Measurements from ENCODE around the gene AMIGO1.
A peak's percentile ranks its signal among the peaks of the same experiment; 100 is the strongest.

AMIGO1 gene

DNA sequence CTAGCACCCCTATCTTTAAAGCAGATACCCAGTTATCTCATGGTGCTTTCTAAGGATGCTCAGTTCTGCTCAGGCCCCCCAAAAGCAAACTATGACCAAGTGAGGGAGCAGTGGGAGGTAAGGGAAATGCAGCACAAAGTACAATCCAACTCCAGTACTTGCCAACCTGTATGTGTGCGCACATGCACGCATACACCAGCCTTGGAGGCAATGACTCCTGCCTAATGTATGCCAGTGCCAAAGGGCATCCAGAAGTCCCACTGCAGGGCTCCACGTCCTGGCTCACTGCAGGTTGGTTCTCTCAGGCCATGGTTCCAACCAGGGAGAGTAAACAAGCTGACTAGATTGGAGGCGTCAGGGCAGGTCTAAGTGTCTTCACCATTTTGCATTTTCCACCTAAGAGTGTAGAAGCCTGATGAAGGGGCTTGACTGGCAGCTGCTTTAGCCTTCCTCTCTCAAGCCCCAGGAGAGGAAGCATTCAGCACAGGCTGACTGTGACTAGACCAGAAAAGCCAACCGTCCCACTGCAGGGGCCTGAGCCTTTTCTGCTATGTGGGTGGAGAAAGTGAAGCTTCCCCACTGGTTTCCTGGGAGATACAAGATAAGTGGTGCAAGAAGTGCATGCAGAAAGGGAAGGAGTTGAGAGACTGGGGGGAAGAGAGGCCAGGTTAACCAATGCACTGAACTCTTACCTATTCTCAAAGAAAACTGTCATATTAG lies 7.7 kb downstream of the AMIGO1 start:
- DNase-seq, result no peak

DNA sequence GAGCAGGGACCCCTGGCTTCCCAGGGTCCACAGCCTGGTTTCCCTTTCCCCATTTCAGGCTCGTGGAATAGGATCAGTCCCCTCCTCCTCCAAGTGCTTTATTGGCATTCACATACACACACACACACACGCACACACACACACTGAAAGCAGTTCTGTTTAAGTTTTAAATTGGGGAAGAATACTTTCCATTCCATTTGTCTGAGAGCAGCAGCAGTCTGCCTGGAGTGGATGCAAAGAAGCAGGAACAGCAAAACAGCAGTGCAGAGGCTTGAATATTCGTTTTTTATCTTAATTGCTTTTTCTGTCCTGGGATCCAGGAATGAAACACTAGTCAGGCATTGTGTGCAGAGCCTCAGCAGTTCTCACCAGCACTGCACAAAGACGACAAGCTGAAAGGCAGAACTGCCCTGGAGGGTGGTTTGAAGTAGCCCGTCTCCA lies 8.6 kb downstream of the AMIGO1 start:
- no peak for DNase-seq

DNA sequence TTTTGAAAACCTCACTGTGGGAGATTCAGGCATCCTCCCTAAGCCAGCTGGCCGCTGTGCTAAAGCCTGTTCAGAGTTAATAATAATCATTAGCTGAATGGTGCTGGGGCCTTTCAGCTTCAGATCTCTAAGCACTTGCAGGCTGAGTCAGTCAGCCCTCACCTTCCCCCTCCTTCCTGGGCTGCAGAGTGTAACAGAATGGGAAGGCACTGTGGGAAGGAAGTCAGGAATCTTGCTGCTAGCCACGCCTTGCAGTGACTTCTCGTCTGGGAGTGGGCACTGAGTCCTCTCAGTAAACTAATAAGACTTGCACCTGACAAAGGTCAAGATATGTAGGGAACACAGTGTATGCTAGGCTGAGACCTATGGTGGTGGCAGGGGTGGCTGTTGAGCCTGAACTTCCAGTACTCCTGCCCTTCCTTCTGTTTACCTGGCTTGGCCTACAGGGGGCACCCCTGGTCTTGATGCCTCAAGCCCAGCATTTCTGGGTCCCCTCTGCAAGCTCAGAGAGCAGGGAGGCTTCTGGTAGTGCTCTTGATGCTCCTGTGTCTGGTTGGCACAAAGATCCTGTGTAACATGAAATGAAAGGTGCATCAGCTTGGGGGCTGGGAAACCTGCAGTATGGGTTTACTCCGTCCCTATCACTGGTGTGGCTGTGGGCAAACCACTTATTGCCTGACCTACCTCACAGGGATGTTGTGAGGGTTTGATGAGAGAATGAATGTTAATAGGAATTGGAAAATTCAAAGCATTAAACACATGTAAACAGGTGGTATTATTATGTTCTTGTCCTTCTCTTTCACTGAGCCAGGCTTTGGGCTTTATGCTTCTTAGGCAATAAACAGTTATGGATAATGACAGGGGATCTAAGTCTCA lies 9.6 kb downstream of the AMIGO1 start:
- DNase-seq, result peak; percentile 51 to 56

DNA sequence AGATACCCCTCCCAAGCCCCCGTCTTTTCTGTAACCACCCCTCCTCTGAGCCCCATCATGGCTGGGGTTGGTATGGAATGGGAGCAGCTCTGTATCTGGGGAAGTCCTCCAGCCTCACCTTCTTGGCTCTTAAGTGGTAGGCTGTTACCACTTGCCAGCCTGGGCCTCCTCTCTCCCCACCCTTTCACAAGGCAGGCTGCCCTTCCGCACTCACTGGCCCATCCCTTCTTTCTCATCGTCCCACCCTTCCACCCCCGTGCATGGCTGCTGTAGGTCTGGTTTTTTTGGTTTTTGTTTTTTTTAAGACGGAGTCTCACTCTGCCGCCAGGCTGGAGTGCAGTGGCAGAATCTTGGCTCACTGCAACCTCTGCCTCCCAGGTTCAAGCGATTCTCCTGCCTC lies 10.4 kb downstream of the AMIGO1 start:
- DNase-seq, result no peak

DNA sequence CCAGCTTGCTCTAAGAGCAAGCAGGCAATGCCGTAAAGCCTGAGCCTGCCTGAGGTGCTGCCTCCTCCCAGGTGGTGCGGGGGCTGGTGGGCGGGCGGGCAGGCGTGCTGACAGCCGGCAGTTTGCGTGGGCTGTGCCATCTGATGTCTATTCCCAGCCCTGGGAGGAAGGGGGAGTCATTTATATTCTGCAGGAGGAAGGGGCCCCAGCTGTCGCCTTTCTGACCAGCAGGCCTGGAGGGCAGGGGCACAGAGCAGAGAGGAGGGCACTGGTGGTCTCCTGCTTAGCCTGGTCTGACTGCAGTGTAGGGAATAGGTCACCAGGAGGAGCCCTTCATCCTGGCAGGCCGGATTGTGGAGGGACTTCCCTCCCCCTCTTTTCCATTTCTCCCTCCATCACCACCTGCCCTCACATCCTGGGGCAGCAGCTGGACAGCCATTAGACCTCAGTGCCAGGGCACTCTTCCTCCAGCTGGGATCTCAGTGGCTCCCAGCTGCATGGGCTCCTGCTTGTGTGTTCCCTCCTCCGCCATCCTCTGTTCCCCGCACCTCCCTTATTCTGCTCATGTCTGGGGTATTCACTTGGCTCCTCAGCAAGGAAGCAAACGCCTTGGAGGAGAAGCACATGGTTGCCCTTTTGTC lies 11.2 kb downstream of the AMIGO1 start:
- DNase-seq, result peak; percentile 46 to 60

DNA sequence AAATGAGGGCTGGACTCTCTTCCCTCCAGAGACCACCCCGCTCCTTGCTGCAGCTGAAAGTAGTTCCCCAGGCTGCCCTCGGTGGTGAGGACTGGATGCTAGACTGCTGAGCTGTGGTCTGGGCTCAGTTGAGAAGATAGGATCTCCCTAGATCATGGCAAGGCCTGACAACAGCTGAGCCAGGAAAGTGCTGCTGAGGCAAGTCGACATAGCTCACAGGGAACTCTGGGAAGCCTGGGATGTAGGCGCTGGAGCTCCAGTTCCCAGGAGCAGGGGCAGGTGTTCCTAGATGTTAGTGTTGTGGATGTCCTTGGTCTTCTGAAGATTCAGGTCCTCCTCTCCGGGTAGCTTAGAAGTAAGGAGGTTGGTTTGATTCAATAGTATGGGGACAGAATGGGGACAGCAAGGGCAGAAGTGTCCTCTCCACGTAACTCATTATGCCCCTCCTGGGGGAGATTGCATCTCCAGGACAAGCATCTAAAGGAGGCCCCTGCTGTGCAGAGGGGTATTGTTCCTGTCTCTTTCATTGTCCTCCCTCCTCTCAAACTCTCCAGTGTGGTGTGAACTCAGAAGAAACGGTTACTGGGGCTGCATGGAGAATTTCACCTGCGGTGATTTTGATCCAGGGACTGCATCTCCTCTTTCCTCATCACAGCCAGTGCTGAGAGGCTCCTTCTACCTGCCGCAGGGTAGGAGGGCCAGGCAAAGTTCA lies 11.9 kb downstream of the AMIGO1 start:
- no peak for DNase-seq

DNA sequence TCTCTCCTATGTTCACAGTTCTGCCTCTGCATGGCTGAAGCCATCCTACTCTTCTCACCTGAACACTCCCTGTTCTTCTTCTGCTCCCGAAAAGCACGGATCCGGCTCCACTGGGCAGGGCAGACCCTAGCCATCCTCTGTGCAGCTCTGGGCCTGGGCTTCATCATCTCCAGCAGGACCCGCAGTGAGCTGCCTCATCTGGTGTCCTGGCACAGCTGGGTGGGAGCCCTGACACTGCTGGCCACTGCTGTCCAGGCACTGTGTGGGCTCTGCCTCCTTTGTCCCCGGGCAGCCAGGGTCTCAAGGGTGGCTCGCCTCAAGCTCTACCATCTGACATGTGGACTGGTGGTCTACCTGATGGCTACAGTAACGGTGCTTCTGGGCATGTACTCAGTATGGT lies 13.8 kb downstream of the AMIGO1 start:
- no peak for DNase-seq

DNA sequence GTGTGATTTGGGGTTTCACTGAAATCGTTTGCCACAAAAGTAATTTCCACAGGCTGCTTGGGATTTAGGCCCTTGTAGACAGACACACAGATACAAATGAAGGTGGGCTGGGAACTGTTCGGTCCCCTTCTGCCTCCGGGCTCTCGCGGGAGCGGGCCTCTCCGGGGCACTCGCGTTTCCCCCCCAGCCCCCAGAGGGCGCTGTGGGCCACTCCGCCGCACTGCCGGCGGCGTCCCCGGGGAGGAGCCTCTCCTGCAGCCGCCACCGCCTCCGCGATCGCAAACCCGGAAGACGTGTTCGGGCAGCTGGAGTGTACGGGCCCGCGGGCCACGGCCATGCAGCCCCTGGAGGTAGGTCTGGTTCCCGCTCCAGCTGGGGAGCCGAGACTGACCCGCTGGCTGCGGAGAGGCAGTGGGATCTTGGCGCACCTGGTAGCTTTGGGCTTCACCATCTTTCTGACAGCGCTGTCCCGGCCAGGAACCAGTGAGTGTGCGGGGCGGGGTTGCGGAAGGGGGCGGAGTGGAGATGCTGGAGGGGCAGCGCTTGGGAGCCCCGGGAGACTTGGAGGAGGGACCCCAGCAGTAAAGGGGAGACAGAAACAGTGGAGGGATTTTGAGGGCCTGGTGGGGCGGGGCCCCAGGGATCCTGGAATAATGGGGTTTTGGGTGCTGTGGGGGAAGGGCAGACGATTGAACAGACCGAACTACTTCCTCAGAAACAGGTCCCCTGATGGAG lies 15.6 kb downstream of the AMIGO1 start, which contains the start of gene CYB561D1:
Gene CYB561D1 (plus strand): TSS at position 290 of the 735 bp plus-strand sequence. CDS start 46 bp downstream, at position 336.
- peak; percentile 88 to 89 for DNase-seq

DNA sequence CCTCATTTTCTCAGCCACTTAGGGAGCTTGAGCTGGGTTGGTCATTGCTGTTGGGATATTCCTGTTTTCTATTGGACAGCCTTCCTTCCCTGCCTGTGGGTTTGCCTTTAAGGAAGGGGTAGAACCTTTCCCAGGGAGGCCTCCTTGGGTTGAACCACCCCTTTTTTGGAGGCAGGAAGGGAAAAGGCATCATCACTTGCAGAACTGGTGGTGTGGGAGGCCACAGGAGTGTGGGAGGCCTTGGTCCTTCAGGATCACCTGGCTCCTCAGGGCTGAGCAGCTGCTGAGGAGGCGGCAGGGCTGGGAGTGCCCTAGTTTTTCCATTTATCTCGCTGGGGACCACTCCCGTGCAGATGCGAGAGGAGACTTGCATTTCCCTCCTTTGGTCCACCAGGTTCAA lies 16.3 kb downstream of the AMIGO1 start:
- DNase-seq, result no peak

DNA sequence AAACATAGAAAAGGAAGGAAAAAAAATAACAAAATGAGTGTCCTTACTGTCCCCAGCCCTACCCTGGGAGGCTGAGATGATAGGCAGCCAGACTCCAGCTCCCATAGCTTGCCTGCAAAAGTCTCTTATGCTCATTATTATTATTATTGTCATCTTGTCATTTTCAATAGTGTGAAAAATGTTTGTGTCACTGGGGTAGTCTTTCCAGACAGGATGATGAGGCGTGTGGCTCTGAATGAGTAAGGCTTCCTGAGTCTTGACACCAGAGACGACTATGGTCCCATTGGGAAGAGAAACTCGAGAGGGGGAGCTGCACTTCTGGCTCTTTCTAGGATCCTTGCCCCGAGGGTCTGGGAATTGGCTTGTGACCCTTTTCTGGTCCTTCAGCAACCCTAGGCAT lies 16.7 kb downstream of the AMIGO1 start:
- DNase-seq, result no peak

DNA sequence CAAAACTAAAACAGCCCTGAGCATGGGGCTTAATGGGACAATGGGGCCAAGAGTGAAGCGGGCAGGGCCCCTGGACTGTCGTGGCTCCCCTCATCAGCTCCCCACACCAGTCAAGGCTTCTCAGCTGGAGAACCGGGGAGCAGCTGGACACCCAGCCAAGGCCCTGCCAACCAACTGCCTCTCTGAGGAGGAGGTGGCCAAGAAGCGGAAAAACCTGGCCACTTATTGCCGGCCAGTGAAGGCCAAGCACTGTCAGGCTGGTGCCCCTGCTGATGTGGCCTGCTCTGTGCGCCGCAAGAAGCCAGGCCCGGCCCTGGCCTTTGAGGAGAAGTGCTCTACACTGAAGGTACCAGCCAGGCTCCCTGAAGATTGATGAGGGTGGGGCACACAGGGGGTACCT lies 18.2 kb downstream of the AMIGO1 start:
- DNase-seq, result no peak

DNA sequence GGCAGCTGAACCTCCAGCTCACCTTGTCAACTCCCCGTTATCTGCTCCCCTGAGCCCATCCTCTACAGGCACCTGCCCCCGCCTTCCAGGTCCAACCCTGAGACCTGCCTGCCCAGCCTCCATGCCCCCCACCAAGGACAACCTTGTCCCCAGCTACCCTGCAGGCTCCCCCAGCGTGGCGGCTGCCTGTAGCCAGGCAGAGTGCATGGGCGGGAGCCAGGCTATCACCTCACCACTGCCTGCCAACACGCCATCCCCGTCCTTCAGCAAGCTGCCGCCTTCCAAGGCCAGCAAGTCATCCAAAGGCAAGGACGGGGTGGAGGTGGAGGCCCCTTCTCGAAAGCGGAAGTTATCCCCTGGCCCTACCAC lies 18.6 kb downstream of the AMIGO1 start:
- DNase-seq, result no peak

DNA sequence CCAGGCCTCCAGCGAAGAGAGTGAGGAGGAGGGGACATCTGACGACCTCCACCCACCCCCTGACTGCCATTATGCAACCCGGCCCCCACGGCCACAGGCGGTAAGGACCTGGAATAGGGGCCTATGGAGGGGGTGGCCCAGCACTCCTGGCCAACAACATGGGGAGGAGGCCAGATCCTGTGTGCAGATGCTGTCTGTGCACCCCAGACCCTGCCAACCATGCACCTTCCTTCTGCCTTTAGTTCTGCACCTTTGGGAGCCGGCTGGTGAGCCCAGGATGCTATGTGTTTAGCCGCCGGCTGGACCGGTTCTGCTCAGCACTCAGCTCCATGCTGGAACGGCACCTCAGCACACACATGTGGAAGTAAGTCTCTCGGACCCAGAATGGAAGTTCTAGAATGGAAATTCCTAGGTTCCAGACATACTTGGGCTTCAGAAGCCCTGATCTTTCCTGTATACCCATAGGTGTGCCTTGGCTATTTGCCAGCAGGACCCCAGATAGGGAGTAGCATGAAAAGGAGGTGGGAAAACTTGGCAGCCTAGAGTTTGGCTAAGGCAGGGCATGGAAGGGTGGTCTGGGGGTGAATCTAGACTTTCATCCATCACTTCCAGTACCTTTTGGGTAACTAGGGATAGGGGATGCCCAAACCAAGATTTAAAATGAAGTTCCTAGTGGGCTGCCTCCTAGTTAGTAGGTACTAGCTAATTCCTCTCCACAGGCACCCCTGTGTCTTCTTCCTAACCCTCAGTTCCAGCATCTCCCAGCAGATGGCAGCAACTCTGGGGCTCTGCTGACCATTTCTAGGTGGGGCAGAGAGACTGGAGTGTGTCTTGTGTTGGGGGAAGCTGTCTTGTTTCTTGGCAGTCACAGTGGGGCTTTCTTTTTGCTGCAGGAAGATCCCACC lies 19.2 kb downstream of the AMIGO1 start:
- peak; percentile 64 to 81 for DNase-seq

DNA sequence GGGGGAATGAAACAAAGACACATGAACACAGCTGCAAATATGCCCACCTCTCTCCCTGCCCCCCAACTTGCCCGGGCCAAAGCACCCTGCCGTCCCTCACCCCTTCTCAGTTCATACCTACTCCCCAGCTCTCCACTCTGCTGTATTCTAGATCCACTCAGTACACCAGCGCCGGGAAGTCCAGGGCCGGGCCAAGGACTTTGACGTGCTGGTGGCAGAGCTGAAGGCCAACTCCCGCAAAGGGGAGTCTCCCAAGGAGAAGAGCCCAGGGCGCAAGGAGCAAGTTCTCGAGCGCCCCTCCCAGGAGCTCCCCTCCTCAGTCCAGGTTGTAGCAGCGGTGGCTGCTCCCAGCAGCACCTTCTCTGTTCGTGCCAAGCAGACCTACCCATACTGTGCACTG lies 20.8 kb downstream of the AMIGO1 start:
- no peak for DNase-seq

DNA sequence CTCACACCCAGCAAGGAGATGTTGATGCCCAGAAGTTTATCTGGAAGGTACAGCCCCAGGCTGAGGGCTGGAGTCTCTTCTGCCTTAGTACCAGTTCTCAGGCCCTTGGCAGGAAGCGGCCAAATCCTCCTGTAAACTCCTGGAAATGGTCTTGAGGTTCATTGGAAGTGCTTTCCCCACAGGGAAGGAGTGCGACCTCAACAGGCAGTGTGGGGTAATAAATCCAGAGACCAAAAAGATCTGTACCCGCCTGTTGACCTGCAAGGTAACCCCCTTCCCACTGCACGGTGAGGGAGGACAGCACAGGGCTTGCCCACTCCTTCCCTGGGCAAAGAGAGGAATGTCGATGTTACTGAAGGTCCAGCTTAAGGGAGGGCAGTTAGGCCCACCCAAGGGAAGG lies 21.3 kb downstream of the AMIGO1 start:
- DNase-seq, result no peak

DNA sequence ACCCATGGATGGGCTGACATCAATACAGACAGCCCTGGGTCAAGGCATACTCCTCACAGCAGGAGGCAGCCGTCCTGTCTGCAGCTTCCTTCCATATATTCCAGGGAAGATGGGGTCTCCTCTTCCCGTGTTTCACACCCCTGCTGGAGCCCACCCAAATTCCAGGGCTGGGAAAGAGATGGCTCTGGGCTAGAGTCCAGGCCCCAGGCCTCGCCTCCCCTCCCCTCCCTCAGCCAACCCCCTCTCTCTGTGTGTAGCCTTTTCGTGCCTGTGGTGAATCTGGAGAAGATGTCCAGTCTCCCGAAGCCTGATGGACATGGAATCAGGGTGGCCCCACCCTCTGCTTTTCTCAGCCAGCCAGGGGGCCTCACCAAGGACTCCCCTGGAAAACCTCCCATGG lies 22.3 kb downstream of the AMIGO1 start:
- DNase-seq, result no peak

DNA sequence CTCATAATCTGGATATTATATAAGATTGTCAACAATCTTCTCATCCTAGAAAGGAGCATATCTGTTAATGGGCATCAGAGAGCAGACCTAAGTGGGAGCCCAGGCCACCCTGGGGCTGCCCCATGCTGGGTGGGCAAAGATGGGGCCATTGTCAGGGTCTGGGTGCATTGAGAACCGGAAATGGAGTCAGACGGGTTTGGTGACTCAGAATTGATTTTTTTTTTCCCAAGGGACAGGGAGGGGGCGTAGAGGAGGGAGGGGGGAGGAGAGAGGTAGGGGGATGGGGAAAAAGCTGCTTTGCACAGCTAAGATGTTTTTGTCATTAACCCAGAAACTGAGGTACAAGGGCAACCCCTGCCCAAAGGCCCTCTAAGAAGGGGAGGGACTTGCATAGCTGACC lies 24.5 kb downstream of the AMIGO1 start:
- DNase-seq, result no peak

DNA sequence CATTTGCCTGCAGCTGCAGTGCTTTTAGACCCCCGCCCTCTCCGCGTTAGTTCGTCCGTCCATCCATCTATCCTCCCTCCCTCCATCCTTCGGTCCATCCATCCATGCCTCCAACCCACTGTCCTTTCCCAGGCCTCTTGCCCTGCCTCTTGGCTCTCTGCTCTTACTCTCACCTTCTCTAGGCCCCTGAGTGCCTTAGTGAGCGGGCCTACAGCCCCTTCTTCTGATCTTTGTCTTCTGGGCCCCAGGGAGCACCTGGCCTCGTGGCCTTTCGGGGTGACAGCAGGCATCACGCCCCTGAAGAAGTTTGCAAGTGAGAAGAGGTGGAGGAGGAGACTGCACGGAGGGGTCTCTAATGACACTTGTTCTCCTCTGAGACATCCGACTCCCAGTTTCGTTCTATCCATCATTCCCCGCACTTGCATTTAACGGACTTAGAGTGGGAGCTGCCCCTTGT lies 25.0 kb downstream of the AMIGO1 start:
- DNase-seq, result no peak

DNA sequence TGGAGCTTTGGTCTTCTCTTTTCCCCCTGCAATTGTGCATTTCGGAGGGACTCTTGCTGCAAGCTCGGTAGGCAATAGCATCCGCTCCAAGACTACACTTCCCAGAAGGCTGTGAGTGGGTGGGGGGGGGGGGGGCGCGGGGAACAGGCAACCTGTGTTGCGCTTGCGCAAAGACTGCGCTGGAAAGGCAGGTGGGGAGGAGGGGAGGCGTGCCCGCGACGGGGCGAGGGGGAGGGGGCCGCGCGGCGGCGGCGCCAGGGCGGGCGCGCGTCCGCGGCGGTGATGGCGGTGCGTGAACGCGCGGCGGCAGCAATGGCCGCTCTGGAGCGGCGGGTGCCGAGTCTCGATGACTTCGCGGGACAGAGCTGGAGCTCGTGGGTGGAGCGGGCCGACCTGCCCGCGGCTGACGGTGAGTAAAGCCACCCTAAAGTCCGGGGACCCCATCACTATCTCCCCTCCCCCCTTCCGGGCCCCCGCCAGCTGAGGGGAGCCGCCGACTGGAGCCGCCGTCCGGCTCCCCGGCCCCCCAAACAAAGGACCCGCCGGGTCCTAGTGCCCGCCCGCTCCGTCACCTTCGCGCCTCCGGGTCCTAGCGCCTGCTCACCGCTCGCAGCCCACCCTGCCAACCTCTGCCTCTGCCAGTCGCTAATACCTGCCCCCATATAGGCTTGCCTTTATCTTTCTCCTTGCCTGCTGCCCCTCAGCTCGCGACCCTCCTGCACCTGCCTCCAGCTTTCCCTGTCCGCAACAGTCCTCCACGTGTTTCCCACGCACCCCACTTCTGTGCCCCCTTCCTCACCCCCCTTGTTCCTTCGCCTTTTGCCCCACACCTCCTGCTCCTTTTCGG lies 25.6 kb downstream of the AMIGO1 start, which contains the start of gene ATXN7L2:
Gene ATXN7L2 (plus strand): TSS at position 234 of the 847 bp plus-strand sequence. CDS start 49 bp downstream, at position 283.
- DNase-seq, result peak; percentile 90 to 92

Measured in activated CD4-positive, alpha-beta T cell treated with anti-CD3 and anti-CD28 coated beads for 4 hours (primary cell).